Stimulated activated CD4-positive, alpha-beta T cell treated with anti-CD3 and anti-CD28 coated beads, Interleukin-2, amount 100 ng/mL, for 4 hours (primary cell): ENCODE measurements around the gene ARID4B.
"Not testable (repeated sequence)": the region's sequence is repeated elsewhere in the genome, so short reads cannot be mapped to it uniquely, and the experiment has no call there.

Experiments used
- DNase-seq: peaks from one replicate; pipeline ENCODE4 v3.0.0-alpha.2; 2020; ENCODE audit warnings: low read depth

Gene ARID4B

DNA sequence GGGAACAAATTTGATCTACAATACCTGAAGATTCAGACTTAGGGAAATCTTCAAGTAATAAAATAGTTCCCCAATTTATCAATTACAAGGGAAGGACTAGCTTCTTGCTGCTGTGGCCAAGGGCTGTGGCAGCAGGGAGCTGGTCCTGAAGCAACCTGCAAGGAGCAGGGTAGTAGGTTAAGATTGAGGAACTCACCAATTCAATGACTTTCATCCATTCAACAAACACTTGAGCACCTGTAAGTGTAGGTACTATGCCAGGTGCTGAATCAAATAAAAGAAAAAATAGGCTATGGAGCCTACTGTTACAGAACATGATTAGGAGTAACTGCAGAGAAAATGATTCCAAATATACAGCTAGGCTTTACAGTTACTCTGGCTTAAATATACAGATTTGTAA lies 102.7 kb downstream of the ARID4B start:
- no peak for DNase-seq

DNA sequence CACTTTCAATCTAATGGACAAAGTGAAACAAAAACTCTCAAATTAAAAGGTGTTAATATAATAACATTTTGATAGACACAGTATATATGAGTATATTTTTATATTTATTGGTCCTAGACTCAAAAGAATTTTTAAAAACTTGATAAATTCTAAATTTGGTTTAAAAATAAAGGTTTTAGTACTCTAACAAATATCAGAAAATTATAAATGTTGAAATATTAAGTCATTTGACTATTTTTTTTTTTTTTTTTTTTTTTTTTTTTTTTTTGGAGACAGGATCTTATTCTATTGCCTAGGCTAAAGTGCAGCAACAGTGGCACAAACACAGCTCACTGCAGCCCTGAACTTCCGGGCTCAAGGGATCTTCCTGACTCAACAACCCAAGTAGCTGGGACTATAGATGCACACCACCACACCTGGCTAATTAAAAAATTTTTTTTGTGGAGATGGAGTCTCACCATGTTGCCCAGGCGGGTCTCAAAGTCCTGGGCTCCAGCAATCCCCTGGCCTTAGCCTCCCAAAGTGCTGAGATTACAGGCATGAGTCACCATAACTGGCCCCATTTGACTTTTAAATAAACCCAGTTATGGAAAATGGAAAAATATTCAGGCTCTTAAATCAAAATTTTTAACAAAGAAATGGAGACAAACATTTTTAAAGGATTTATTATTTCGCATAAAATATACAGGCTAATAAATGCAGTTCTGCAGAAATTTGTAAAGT lies 106.2 kb downstream of the ARID4B start:
- no peak for DNase-seq

DNA sequence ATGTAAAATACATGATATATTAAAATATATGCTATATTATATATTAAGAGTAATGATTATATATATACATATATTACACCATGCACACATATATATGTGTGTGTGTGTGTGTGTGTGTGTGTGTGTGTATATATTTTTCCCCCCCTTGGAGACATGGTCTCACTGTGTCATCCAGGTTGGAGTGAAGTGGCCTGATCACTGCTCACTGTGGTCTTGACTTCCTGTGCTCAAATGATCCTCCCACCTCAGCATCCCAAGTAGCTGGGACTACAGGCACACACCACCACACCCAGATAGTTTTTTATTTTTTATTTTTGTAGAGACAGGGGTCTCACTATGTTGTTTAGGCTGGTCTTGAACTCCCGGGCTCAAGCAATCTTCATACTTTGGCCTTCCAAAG lies 112.5 kb downstream of the ARID4B start:
- DNase-seq: no peak

DNA sequence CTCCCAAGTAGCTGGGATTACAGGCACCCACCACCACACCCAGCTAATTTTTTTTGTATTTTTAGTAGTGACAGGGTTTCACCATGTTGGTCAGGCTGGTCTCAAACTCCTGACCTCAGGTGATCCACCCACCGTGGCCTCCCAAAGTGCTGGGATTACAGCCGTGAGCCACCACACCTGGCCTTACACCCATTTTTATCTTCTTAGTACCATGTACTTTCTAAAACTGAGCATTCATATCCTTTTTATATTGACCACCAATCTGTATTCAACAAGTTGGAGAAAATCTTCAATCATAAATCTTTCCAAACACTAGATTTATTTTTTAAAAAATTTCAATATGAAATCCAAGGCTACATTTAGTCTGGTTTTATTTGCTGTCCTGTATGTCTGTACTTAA lies 113.0 kb downstream of the ARID4B start:
- DNase-seq: not testable (repeated sequence)

DNA sequence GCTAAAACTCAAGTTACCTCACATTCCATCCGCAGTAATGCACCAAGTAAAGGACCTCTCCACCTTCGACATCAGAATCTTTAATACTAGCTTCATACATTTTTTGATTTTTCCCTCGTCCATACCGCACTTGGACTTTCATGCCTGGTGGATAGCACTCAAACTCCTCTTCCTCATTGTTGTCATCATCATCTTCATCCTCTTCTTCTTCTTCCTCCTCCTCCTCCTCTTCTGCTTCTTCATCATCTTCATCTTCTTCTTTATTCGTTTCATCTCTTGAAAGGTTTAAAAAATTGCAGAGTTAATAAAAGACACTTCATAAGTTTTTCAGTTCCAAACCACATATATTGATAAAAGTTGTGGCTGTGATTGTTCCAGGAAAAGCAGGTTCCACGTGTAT lies 114.2 kb downstream of the ARID4B start:
- no peak for DNase-seq

DNA sequence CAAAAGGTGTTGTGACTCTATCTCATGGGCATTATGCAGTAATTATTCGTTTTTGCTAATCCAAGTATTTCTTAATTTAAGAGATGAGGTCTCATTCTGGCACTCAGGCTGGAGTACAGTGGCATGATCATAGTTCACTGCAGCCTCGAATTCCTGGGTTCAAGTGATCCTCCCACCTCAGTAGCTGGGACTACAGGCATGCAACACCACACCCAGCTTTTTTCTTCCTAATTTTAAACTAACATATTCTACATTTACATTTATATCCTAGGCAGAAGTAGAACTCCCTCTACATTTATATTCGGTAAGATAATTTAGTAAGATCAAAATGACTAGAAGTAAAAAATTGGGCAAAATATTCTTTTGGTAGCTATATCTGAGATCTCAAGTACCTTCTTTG lies 116.5 kb downstream of the ARID4B start:
- no peak for DNase-seq

DNA sequence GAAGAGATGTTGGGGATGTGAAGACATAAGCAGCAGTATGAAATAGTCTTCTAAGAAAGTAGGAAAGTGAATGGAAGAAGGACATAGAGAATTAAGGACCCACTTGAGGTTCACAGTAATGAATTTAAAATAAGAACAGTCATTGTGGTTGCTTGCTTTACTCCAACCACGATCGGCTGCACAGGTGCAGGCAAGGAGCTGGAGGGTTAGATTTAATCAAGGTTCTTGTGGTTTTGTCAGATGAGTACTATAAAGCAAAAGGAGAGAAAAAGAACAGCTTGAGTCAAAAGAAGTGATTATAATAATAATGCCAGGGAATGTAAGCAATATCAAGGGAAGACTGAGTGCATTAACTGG lies 120.8 kb downstream of the ARID4B start:
- DNase-seq: no peak

DNA sequence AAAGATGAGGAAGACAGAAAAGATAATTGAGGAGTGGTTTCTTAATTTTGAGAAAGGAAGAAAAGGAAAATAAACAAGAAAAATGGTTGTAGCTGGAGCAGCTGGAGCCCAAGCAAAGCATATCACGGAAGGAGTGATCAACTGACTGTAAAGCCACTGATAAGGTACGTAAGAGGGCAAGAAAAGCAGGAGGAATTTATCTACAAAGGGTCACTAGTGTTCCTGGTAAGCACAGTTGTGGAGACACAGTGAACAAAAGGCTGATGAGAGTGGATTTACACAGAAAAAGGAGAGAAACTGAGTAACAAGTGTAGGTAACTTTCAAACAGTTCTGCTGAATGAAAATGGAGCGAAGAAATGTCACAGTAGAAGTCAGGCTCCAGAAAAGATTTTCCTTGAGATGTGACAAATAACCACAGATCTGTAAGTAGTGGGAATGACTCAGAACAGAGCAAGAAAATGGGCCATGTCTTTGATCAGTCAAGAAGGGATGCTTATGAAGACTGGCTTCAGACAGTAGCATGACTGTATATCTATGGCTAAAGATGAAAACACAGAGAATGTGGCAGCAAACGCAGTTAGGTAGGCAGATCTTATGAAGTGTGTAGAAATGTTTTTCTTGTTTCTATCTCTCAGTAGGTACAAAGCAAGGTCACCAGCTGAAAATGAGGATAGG lies 121.3 kb downstream of the ARID4B start:
- peak; percentile 13 for DNase-seq

DNA sequence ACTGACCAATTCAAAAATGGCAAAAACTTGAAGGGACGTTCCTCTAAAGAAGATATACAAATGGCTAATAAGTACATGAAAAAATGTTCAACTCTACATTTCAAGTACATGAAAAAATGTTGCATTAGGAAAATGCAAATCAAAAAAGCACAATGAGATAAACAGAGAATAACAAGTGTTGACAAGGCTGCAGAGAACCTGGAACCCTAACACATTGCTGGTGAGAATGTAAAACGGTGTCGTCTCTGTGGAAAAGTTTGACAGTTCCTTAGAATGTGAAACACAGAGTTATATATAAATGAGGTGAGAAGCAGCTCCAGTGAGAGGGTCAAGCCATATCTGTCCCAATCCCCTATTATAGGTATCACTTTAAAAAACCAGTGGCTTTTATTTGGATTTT lies 122.3 kb downstream of the ARID4B start:
- no peak for DNase-seq

DNA sequence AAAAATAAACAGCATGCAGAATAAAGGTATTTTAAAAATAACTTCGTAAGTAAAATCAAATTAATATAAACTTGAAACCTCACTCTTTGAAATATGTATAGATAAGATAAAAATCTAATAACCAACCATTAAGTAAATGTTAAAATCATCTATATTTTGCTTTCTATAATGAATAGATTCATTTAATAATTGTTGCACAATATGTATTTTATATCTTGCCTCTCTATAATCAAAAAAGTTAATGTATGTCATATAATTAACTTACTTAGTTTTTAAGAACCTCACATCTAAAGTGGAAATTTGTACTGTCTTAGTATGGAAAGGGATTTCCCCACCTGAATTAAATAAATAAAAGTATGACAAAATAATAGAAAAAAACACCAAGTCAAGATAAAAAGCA lies 124.6 kb downstream of the ARID4B start:
- no peak for DNase-seq

DNA sequence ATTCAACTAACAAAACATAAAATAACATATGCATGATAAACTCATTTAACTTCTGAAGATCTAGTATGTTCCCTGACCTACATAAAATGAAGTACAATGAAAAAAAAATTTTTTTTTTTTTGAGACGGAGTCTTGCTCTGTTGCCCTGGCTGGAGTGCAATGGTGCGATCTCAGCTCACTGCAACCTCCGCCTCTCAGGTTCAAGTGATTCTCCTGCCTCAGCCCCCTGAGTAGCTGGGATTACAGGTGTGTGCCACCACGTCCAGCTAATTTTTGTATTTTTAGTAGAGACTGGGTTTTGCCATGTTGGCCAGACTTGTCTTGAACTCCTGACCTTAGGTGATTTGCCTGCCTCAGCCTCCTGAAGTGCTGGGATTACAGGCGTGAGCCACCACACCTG lies 125.5 kb downstream of the ARID4B start:
- DNase-seq: not testable (repeated sequence)

DNA sequence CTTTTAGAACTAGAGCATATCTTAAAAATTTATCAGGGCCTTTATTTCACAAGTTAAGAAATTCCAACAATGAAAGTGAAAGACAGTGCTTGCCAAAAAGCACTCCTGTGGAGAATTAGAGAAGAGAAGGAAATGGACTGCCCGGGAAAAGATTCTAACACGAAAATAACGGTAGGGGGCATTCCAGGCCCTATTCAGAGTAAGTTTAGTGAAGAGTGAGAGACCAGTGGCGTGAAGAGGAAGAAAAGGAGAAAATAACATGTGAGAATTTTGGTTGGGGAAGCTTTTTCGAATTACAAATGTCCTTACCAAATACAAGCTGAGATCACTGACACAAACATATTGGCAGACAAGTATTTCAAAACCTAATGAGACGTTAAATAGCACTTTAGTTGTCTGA lies 128.5 kb downstream of the ARID4B start:
- DNase-seq: no peak

DNA sequence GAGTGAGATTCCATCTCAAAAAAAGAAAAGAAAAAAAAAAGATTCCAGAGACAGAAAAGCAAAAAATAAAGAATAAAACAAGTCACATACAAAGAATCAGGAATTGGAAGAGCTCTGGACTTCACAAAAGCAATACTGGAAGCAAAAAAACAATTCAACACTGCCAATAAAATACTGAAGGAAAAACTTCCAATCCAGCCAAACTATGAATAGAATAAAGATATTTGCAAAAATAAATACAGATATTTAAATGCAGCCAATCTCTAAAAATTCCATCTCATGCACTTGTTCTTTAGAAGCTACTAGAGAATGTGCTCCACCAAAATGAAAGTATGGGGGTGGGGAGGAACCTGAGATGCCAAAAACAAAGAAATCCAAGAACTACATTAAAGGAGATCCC lies 137.5 kb downstream of the ARID4B start:
- no peak for DNase-seq

DNA sequence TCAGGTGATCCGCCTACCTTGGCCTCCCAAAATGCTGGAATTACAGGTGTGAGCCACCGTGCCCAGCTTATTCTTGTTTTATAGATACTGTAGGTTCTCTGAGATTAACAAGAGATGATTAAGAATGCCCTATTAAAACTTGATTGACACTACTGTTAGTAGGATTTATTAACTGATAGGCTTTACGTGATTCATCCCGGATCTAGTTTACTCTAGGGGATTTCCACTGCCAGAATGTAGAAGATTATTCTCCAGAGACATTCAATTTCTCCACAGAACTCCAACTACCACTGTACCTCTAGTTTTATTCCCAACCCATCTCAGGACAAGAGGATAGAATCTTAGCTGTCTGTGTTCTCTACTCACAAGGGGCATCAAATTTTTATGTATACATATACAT lies 140.7 kb downstream of the ARID4B start:
- DNase-seq: no peak

DNA sequence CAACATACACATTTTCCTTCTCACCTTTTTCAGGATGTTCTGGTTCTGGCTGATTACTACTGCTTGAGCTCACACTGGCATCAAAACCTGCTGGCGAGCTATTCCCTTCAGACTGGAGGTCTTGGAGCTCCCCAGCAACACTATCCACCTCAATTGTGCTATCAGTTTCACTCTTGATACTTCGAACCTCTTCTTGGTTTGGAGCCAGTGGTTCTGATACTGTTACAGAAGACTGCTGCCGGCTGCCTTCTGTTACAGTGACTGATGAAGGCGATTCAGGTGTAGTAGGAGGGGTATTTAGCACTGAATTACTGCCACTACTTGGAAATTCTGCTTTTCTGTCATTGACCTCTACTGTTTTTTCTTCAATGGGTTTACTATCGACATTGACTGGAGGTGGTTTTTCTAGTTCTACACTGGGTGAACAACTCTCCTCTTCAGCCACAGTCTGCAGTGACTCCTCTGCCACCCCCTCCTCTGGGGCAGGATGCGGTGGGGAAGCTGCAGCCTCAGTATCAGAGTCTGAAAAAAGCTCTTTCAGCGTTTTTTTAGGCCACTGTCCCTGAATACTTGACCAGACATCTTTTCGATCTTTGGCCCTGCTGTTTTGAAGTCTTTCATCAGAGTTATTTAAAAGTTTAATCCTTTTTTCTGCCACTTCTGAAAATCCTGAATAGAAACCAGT lies 146.3 kb downstream of the ARID4B start:
- DNase-seq: no peak

DNA sequence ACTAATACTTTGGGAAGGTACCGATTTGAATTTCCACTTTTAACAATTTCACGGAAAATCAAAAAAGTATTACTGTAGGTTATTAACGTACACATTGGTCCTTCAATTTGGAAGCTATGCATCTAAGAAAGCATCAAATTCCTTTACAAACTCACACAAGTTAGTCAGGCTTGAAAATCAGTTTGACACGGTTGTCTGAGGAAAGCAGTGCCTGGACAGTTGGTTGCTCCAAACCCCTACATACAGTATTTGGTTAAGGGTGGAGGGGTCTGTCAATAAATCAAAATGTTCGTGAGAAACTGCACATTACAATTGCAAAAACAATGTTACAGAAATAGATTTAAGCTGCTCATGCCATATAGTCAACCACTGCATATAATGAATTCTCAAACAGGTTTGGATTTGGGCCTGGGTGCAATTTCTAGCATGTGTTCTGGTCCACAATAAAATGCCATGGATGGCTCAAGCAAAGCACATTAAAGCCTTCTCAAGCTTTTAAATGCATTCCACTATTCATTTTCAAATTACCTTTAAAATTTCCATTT lies 147.0 kb downstream of the ARID4B start:
- DNase-seq: no peak

DNA sequence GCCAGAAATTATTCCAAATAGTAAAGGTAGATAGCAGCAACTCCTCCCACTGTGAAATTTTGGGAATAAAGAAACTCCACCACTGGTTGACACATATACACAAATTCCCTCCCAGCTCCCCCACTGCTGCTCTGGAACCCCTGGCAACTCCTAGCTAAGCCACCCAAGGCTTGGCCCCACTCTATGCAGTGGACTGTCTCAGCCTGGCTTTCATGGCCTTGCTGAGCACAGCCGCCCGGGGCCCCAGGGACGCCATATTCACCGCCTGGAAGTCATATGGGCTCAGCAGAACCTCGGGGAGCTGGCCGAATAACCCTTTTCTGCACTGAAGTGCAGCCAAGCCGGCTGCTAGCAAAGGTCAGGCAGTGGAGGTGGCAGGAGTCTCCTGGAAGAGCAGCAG lies 151.5 kb downstream of the ARID4B start:
- no peak for DNase-seq

DNA sequence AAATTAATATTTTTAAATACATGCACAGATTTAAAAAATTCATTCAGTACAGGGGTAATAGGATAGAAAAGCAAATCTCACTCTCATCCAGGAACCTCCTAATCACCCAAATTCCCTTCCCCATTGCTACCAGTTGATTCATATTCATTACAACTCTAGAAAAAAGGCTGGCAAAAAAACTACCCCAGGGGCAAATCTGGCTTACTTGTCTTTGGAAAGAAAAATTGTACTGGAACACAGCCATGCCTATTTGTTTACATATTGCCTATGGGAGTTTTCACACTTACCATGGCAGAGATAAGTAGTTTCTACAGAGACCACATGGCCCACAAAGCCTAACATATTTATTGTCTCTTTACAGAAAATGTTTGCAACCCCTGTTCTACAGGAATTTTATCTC lies 158.0 kb downstream of the ARID4B start:
- no peak for DNase-seq

DNA sequence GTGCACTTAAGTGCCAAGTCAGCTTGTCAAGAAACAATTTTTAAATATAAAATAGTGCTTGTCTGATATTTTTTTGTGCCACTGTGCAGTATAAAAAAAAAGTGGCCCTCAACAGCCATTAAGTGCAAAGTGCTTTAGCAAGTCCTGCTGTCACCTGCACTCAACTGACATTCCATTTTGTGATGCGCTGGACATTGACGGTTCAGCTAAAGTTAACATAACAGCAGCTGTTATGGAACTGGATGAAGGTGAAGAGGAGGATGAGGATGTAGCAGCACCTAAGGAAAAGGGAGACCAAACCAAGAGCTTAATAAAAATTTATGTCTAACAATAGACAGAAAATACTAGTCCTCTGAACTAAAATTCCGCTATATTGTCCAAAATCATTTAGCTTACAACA lies 159.6 kb downstream of the ARID4B start:
- DNase-seq: no peak

DNA sequence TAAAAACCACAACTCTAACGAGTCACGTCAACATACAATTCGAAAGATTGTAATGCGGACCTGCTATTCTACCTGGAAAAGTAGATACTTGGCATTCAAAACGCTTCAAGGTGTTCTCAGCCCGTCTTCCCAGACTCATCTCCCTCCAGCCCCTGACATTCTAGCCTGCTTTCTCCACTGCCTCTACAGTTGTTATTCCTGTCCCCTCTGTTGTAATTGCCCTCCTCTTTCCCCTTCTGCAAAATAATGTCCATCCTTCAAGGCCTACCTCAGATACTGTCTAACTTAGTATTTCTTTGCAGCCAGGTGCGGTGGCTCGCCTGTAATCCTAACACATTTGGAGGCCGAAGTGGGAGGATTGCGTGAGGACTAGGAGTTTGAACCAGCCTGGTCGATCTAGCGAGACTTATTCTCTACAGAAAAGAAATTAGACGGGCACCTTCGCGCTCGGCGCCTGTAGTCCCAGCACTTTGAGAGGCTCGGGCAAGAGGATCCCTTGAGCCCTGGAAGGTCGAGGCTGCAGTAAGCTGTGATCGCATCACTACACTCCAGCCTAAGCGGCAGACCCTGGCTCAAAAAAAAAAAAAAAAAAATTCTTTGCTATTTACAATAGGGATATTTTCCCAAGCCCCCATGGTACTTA lies 166.2 kb downstream of the ARID4B start:
- no peak for DNase-seq

DNA sequence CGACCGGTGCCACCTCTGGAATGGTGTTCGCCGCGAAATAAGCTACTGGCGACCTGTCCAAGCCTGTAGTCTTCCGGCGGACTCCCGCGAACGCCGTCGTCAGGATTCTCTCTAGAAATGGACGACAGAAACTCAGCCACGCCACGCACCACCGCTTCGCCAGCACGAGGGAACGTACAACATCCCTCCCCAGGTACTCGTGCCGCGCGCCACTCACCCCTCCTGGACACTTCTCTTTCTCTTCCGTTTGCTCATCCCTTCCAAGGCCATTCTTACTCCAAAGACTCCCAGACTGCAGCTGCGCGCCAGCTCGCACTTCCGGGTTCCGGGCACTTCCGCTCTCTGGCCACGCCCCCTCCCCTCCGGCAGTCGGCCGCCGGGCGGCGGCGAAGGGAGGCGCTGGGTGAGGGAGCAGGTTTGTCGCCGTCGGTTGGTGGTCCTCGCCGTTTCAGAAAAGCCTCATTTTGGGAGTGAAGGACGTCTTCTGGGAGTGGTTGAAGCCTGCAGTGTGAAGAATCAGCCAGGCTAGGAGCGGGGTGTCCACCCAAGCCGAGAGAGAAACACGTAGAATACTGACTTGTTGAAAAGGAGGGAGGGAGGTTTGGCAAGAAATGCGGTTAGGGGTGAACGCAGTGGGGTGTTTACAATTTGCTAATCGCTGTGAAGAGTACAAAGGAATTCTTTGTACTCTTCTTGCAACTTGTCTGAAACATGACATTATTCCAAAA lies 166.9 kb downstream of the ARID4B start, which contains the start of gene RBM34:
Gene RBM34 (minus strand): TSS at position 294 of the 728 bp plus-strand sequence. CDS start 24 bp downstream, at position 270.
- DNase-seq: peak; percentile 84
